ENCODE measurements around the gene THAP6. TPM values are rescaled to one million over a fixed set of nuclear protein-coding genes. Genes with fewer than 3 reads are reported as not detected.
"Not testable (repeated sequence)": the region's sequence is repeated elsewhere in the genome, so short reads cannot be mapped to it uniquely, and the experiment has no call there.

Gene THAP6
- total RNA-seq, result 5.8 and 9.7 TPM in 2 replicates

- peak; percentile 68 for DNase-seq (ENCODE audit: extremely low read depth, low read depth, low spot score)
Measured at GRCh38 chr4:75514131-75514948, at the start of gene THAP6, which contains the start of gene RCHY1. Gene THAP6, plus strand, starts transcription at chr4:75514473. Its CDS starts 980 bp downstream, at chr4:75515453. Gene RCHY1, minus strand, starts transcription at chr4:75514403. Its CDS starts 117 bp downstream, at chr4:75514286.

- no peak for DNase-seq (ENCODE audit: extremely low read depth, low read depth, low spot score)
Measured at GRCh38 chr4:75469896-75470295, 44.4 kb upstream of the THAP6 start.

- DNase-seq (ENCODE audit: extremely low read depth, low read depth, low spot score), result no peak
Measured at GRCh38 chr4:75470738-75471137, 43.5 kb upstream of the THAP6 start.

GRCh38 chr4:75477201-75477600 lies 37.1 kb upstream of the THAP6 start:
- DNase-seq (ENCODE audit: extremely low read depth, low read depth, low spot score), result no peak

- no peak for DNase-seq (ENCODE audit: extremely low read depth, low read depth, low spot score)
Measured at GRCh38 chr4:75484190-75484589, 30.1 kb upstream of the THAP6 start.

GRCh38 chr4:75490155-75490554 lies 24.1 kb upstream of the THAP6 start:
- DNase-seq (ENCODE audit: extremely low read depth, low read depth, low spot score), result no peak

- DNase-seq (ENCODE audit: extremely low read depth, low read depth, low spot score), result no peak
Measured at GRCh38 chr4:75494563-75494962, 19.7 kb upstream of the THAP6 start.

- DNase-seq (ENCODE audit: extremely low read depth, low read depth, low spot score), result no peak
Measured at GRCh38 chr4:75495476-75495875, 18.8 kb upstream of the THAP6 start.

- DNase-seq (ENCODE audit: extremely low read depth, low read depth, low spot score), result no peak
Measured at GRCh38 chr4:75496406-75496805, 17.9 kb upstream of the THAP6 start.

- no peak for DNase-seq (ENCODE audit: extremely low read depth, low read depth, low spot score)
Measured at GRCh38 chr4:75497133-75497532, 17.1 kb upstream of the THAP6 start.

- no peak for DNase-seq (ENCODE audit: extremely low read depth, low read depth, low spot score)
Measured at GRCh38 chr4:75498041-75498440, 16.2 kb upstream of the THAP6 start.

GRCh38 chr4:75499900-75500299 lies 14.4 kb upstream of the THAP6 start:
- DNase-seq (ENCODE audit: extremely low read depth, low read depth, low spot score), result no peak

- DNase-seq (ENCODE audit: extremely low read depth, low read depth, low spot score), result no peak
Measured at GRCh38 chr4:75502671-75503070, 11.6 kb upstream of the THAP6 start.

- no peak for DNase-seq (ENCODE audit: extremely low read depth, low read depth, low spot score)
Measured at GRCh38 chr4:75505630-75506029, 8.6 kb upstream of the THAP6 start.

GRCh38 chr4:75509592-75509991 lies 4.7 kb upstream of the THAP6 start:
- DNase-seq (ENCODE audit: extremely low read depth, low read depth, low spot score), result not testable (repeated sequence)

GRCh38 chr4:75511841-75512240 lies 2.4 kb upstream of the THAP6 start:
- DNase-seq (ENCODE audit: extremely low read depth, low read depth, low spot score), result no peak

- DNase-seq (ENCODE audit: extremely low read depth, low read depth, low spot score), result peak; percentile 70
Measured at GRCh38 chr4:75512386-75513211, 1.7 kb upstream of the THAP6 start.

GRCh38 chr4:75513526-75514130 lies 645 bp upstream of the THAP6 start:
- DNase-seq (ENCODE audit: extremely low read depth, low read depth, low spot score), result no peak

GRCh38 chr4:75514949-75515612 lies 808 bp downstream of the THAP6 start:
- DNase-seq (ENCODE audit: extremely low read depth, low read depth, low spot score), result no peak

GRCh38 chr4:75516144-75516543 lies 1.9 kb downstream of the THAP6 start:
- DNase-seq (ENCODE audit: extremely low read depth, low read depth, low spot score), result no peak

GRCh38 chr4:75519452-75519851 lies 5.2 kb downstream of the THAP6 start:
- not testable (repeated sequence) for DNase-seq (ENCODE audit: extremely low read depth, low read depth, low spot score)
